Esophagus muscularis mucosa (tissue), 4 donors: Measurements from ENCODE around the gene MRPL10. TPM values are rescaled to one million over a fixed set of nuclear protein-coding genes. Genes with fewer than 3 reads are reported as not detected.

Source experiments
- DNase-seq: peaks from one replicate; pipeline ENCODE4 v3.0.0-alpha.2; 2017; ENCODE audit errors: extremely low spot score
- H3K27ac ChIP-seq, 4 donors: fragments of 200-600 bp; sonication (generic); replicated peaks in 1 of 4; 1 replicate in 3 of 4; 2 replicates in 1 of 4; pipeline ENCODE4 v1.5.1; 2016 to 2019; ENCODE audit warnings: mild to moderate bottlenecking in 1 of 4
- H3K27me3 ChIP-seq, 4 donors: fragments of 200-600 bp; sonication (generic); one replicate each; pipeline versions ENCODE4 v1.5.1 to v1.6.0; 2016 to 2019
- H3K36me3 ChIP-seq, 4 donors: fragments of 200-600 bp; sonication (generic); one replicate each; pipeline ENCODE4 v1.5.1; 2016 to 2019
- H3K4me1 ChIP-seq, 4 donors: fragments of 200-600 bp; sonication (generic); one replicate each; pipeline ENCODE4 v1.5.1; 2016 to 2019
- H3K4me3 ChIP-seq, 4 donors: fragments of 200-600 bp; sonication (generic); 1 replicate in 2 of 4; 2 replicates in 2 of 4; pipeline ENCODE4 v1.5.1; 2016 to 2019; ENCODE audit warnings: mild to moderate bottlenecking in 4 of 4, moderate library complexity in 1 of 4
- H3K9me3 ChIP-seq, 4 donors: fragments of 200-600 bp; sonication (generic); 1 replicate in 3 of 4; 2 replicates in 1 of 4; pipeline ENCODE4 v1.5.1; 2016 to 2019
- EP300 ChIP-seq: sonication (generic); formaldehyde crosslinking; IDR thresholded peaks from one replicate; pipeline ENCODE4 v1.6.1; 2017; ENCODE audit warnings: antibody characterized with exemption
- POLR2A ChIP-seq: fragments of 450-650 bp; IDR thresholded peaks from one replicate; pipeline ENCODE4 v1.6.1; 2017; ENCODE audit warnings: antibody characterized with exemption, moderate library complexity, mild to moderate bottlenecking, low read depth
- POLR2AphosphoS5 ChIP-seq, 2 donors: sonication (generic); formaldehyde crosslinking; IDR thresholded peaks; one replicate each; pipeline ENCODE4 v1.6.1; 2017; ENCODE audit warnings: antibody characterized with exemption in 2 of 2
- WGBS: methylation state at CpG from one replicate; pipeline ENCODE4 v1.1.5; 2018; 5-methylcytosine and 5-hydroxymethylcytosine counted together
- intact Hi-C: fragments of 100-400 bp; cut with DNase I; formaldehyde crosslinking; loops from one replicate; pipeline ENCODE4 v1.15.1; 2023
- total RNA-seq, 4 donors: library from RNA; depleted of rRNA; stranded (reverse); fragments of >200 nt; gene quantifications; one replicate each; pipeline versions ENCODE4 v1.1.0 to v1.2.1, GENCODE V29; 2016
- TF ChIP-seq, protein P1 (sequence below), 3 experiments: fragments of 200-600 bp in 2 of 3; fragments of 450-650 bp in 1 of 3; sonication (generic) in 2 of 3; IDR thresholded peaks; one replicate each; pipeline ENCODE4 v1.5.1; 2017 to 2019; ENCODE audit warnings: antibody characterized with exemption in 3 of 3, mild to moderate bottlenecking in 2 of 3, moderate library complexity in 1 of 3

Gene MRPL10
- total RNA-seq, 4 donors from 2014 or later: 43.6 to 86.8 (median 63.2) TPM

- H3K36me3 ChIP-seq: no peaks in the 10 kb centered on the region
- no peak for DNase-seq
- H3K4me3 ChIP-seq: no peak overlapping the region
- WGBS: 30% methylated on average over 7 of the region's 9 CpGs
- H3K27ac ChIP-seq: no peak overlapping the region
- TF ChIP-seq POLR2A (no peak), POLR2AphosphoS5 (IDR thresholded peaks at IDR 0.05) (no peak), EP300 (no peak)
- TF ChIP-seq, protein P1, sequence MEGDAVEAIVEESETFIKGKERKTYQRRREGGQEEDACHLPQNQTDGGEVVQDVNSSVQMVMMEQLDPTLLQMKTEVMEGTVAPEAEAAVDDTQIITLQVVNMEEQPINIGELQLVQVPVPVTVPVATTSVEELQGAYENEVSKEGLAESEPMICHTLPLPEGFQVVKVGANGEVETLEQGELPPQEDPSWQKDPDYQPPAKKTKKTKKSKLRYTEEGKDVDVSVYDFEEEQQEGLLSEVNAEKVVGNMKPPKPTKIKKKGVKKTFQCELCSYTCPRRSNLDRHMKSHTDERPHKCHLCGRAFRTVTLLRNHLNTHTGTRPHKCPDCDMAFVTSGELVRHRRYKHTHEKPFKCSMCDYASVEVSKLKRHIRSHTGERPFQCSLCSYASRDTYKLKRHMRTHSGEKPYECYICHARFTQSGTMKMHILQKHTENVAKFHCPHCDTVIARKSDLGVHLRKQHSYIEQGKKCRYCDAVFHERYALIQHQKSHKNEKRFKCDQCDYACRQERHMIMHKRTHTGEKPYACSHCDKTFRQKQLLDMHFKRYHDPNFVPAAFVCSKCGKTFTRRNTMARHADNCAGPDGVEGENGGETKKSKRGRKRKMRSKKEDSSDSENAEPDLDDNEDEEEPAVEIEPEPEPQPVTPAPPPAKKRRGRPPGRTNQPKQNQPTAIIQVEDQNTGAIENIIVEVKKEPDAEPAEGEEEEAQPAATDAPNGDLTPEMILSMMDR (IDR thresholded peaks at IDR 0.05): no peak
- H3K9me3 ChIP-seq: no peaks in the 10 kb centered on the region
- peaks cover 0 to 69% (median 16%) of the 10 kb centered on the region in 4 donors for H3K27me3 ChIP-seq
- intact Hi-C loops: no loop called here
- peaks cover 2 to 10% (median 5%) of the 10 kb centered on the region in 4 donors for H3K4me1 ChIP-seq
Measured at GRCh38 chr17:47877368-47878034, 46.2 kb upstream of the MRPL10 start.

DNA sequence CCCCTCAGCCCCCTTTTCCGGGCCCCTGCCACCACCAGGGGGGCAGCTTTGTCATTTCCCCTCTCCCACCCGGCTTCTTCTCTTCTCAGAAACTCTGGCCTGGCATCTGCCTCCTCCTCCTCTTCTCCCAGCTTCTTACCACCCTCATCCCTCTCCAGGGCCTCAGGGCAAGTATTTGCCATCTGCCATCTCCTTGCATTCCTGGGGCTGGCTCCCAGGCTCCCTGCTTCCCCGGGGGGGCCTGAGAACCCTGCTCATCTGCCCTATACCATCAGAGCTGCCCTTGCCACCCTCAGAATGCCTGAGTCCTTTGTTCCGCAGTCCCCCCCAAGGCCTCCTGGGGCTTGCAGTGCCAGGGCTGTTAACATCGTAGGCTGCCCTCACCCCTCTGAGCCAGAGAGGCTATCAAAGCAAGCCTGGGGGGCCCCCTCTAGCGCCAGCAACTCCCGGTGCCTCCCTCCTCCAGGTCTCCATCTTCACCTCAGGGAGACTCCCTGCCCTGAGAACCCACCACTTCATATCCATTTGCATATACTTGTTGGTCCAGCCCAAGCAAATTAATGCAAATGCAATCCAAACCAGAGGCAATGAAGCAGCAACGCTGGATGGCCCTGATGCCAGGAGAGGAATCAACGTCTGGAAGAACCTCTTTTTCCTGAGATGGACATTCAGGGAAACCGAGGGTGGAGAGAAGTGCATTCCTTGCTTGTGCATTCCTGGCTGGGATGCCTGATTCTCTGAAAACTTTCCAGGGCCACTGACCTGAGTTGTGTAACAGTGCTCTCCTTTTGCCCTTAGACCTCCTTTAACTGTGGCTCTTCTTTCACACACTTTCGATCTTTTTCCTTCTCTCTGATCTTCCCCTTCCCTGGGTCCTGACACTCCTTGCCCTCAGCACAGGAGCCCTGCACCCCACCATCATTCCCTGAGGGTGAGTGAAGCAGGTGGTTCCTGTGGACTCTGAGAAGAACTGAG lies 44.0 kb upstream of the MRPL10 start:
- Histone ChIP-seq H3K9me3 (no peaks in the 10 kb centered on the region), H3K27ac (no peak overlapping the region), H3K4me3 (no peak overlapping the region), H3K27me3 (peaks cover 0 to 86% (median 29%) of the 10 kb centered on the region in 4 donors), H3K36me3 (no peaks in the 10 kb centered on the region), H3K4me1 (peaks cover 5 to 9% (median 7%) of the 10 kb centered on the region in 4 donors)
- intact Hi-C loops: no loop called here
- WGBS: 62% methylated on average over 11 of the region's 11 CpGs
- TF ChIP-seq POLR2A (no peak), EP300 (no peak)
- TF ChIP-seq, protein P1 (IDR thresholded peaks at IDR 0.05): no peak
- DNase-seq: no peak

DNA sequence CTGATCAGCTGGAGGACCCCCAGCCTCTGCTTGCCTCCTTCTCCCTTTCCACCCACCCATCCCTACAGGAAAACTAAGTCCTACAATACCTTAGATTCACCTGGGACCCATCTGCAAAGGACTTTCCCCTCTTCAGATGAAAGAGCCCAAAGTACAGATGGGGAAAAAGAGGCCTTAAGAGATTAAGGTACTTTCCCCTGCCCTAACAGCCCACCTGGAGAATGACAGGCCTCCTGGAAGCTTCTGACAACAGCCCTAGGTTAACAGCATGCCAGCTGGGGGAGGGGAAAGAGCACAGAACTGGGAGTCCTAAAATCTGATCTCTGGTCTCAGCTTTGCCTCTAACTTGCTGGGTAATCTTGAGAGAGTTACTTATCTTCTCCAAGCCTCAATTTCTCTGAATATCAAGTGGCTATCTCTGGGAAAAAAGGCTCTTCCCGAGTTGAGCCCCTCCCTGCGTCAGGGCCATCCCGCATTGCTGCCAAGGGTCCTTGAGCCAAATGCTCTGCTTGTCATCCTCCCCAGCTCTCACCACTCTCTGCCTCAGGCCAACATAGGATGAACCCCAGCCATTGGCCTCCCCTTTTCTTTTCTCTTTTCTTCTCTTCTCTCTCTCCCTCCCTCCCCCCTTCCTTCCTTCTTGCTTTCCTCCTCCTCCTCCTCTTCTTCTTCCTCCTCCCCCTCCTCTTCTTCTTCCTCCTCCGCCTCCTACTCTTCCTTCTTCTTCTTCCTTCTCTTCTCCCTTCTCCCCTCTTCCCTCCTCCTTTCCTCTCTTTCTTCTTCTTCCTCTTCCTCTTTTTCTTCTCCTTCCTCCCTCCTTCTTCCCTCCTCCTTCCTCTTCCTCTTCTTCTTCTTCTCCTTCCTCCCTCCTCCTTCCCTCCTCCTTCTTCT lies 42.1 kb upstream of the MRPL10 start:
- TF ChIP-seq EP300 (no peak), POLR2A (no peak), POLR2AphosphoS5 (IDR thresholded peaks at IDR 0.05) (no peak)
- TF ChIP-seq, protein P1 (IDR thresholded peaks at IDR 0.05): no peak
- intact Hi-C loops: no loop called here
- Histone ChIP-seq H3K36me3 (no peaks in the 10 kb centered on the region), H3K9me3 (no peaks in the 10 kb centered on the region), H3K4me1 (peaks cover 5 to 9% (median 7%) of the 10 kb centered on the region in 4 donors), H3K4me3 (no peak overlapping the region), H3K27ac (no peak overlapping the region), H3K27me3 (peaks cover 0 to 91% (median 29%) of the 10 kb centered on the region in 4 donors)
- WGBS: 58% methylated on average over 4 of the region's 4 CpGs
- DNase-seq: no peak

- TF ChIP-seq EP300: no peak
- no peak for TF ChIP-seq POLR2A
- no peak for TF ChIP-seq POLR2AphosphoS5 (IDR thresholded peaks at IDR 0.05)
- TF ChIP-seq, protein P1 (IDR thresholded peaks at IDR 0.05): no peak
- 21% methylated on average over 9 of the region's 15 CpGs for WGBS
- peaks cover 0 to 91% (median 29%) of the 10 kb centered on the region in 4 donors for H3K27me3 ChIP-seq
Measured at GRCh38 chr17:47872651-47873161, 41.4 kb upstream of the MRPL10 start.

More at GRCh38 chr17:47872651-47873161, 41.4 kb upstream of the MRPL10 start:
- DNase-seq: no peak
- Histone ChIP-seq H3K9me3 (no peaks in the 10 kb centered on the region), H3K4me3 (no peak overlapping the region), H3K36me3 (no peaks in the 10 kb centered on the region), H3K4me1 (peaks cover 5 to 9% (median 7%) of the 10 kb centered on the region in 4 donors), H3K27ac (no peak overlapping the region)
- intact Hi-C loops: no loop called here
